Measurements from ENCODE around the gene MMUT. TPM values are rescaled to one million over a fixed set of nuclear protein-coding genes. Genes with fewer than 3 reads are reported as not detected.

Gene MMUT
- polyA plus RNA-seq, 2 donors, result 9.7 to 15.6 TPM

DNA sequence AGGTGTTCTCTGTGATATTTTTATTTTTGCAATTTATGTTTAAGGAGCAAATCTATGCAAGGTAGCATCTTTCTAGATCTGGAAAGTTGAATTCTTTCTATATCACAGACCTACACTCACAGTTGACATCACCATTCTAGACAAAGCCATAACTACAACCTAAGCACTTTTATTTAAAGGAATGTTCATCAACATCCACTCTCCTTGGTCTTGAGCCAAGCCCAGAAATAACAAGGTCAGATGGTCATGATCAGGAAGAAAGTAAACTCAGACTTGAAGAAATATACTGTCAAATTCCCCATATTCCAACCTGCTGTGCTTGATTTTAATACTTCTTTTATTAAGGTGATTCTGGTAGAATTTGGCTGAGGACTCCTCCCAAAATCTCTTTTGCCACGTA, 32.2 kb downstream of the MMUT start:
- Histone ChIP-seq H3K4me1 (ENCODE audit: control insufficient read depth in 2 of 2, insufficient read depth in 2 of 2, low read length in 1 of 2) (no peaks in the 10 kb centered on the region), H3K36me3 (ENCODE audit: control insufficient read depth in 2 of 2, insufficient read depth in 2 of 2, low read length in 1 of 2) (peaks cover 0 to 2% of the 10 kb centered on the region in 2 donors), H3K4me3 (ENCODE audit: low read depth in 1 of 2, low read length in 2 of 2) (no peak overlapping the region), H3K27ac (ENCODE audit: low read depth in 2 of 2, low read length in 1 of 2) (no peak overlapping the region), H3K9me3 (ENCODE audit: control insufficient read depth in 2 of 2, insufficient read depth in 1 of 2, low read depth in 1 of 2, low read length in 1 of 2) (no peaks in the 10 kb centered on the region), H3K27me3 (ENCODE audit: control insufficient read depth in 1 of 2, insufficient read depth in 2 of 2, low read length in 2 of 2) (no peaks in the 10 kb centered on the region)
- 84 to 91% methylated on average over 1 of the region's 1 CpG for WGBS, 2 donors

DNA sequence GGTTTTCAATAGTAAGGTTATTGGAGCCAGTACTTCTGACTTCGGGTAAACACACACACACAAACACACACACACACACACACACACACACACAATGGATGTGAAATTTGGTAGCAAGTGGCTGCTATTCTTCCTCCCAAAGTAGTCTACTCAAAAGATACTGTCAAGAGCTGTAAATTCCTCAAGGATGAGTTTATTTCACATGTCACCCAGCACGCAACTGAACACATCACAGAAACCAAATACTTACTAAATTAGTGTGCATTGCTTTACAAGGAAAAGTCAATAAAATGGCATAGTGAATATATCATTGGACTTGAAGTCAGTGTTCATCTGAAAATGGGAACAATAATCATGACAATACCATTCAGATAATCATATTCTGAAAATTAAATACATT, 32.9 kb downstream of the MMUT start:
- Histone ChIP-seq H3K9me3 (ENCODE audit: control insufficient read depth in 2 of 2, insufficient read depth in 1 of 2, low read depth in 1 of 2, low read length in 1 of 2) (no peaks in the 10 kb centered on the region), H3K4me1 (ENCODE audit: control insufficient read depth in 2 of 2, insufficient read depth in 2 of 2, low read length in 1 of 2) (no peaks in the 10 kb centered on the region), H3K27me3 (ENCODE audit: control insufficient read depth in 1 of 2, insufficient read depth in 2 of 2, low read length in 2 of 2) (no peaks in the 10 kb centered on the region), H3K36me3 (ENCODE audit: control insufficient read depth in 2 of 2, insufficient read depth in 2 of 2, low read length in 1 of 2) (no peaks in the 10 kb centered on the region), H3K27ac (ENCODE audit: low read depth in 2 of 2, low read length in 1 of 2) (no peak overlapping the region), H3K4me3 (ENCODE audit: low read depth in 1 of 2, low read length in 2 of 2) (no peak overlapping the region)
- 72 to 91% methylated on average over 2 of the region's 2 CpGs for WGBS, 2 donors

DNA sequence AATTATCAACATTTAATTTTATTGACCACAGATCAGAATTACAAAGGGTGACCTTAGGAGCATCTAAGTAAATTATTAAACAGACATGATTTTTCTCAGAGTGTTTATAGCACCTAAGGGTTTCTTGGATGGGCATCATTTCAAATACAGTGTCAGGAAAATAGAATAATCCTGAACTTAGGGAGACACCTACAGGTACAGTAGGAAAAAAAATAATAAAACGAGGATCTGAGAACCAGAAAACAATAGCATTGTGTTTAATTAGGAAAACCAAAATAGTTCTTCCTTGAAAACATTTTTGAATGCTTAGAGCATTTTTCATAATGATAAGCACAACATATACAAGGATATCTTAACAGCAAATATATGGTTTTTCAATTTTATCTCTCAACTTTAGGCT, 39.2 kb downstream of the MMUT start:
- Histone ChIP-seq H3K4me3 (ENCODE audit: low read depth in 1 of 2, low read length in 2 of 2) (no peak overlapping the region), H3K27me3 (ENCODE audit: control insufficient read depth in 1 of 2, insufficient read depth in 2 of 2, low read length in 2 of 2) (no peaks in the 10 kb centered on the region), H3K36me3 (ENCODE audit: control insufficient read depth in 2 of 2, insufficient read depth in 2 of 2, low read length in 1 of 2) (no peaks in the 10 kb centered on the region), H3K9me3 (ENCODE audit: control insufficient read depth in 2 of 2, insufficient read depth in 1 of 2, low read depth in 1 of 2, low read length in 1 of 2) (no peaks in the 10 kb centered on the region), H3K27ac (ENCODE audit: low read depth in 2 of 2, low read length in 1 of 2) (no peak overlapping the region), H3K4me1 (ENCODE audit: control insufficient read depth in 2 of 2, insufficient read depth in 2 of 2, low read length in 1 of 2) (no peaks in the 10 kb centered on the region)
- 25 to 28% methylated on average over 1 of the region's 1 CpG for WGBS, 2 donors

DNA sequence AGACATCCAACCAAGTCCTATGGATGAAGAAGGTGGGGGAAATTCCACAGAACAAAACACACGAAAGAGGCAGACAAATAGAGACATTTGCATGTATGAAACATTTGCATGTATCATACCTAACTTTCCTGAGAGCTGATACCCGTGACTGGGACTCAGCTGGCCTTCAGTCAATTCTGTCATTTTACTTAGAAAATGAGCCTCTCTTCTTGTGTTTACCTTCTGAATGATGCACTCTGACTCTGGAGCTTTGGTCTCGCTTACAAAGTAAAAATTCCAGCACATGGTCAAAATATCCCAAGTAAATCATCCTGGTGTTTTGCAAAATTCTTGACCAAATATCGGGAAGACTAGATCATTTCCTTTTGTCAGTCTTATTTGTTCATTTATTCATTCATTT, 46.9 kb downstream of the MMUT start:
- Histone ChIP-seq H3K4me1 (ENCODE audit: control insufficient read depth in 2 of 2, insufficient read depth in 2 of 2, low read length in 1 of 2) (no peaks in the 10 kb centered on the region), H3K27ac (ENCODE audit: low read depth in 2 of 2, low read length in 1 of 2) (no peak overlapping the region), H3K9me3 (ENCODE audit: control insufficient read depth in 2 of 2, insufficient read depth in 1 of 2, low read depth in 1 of 2, low read length in 1 of 2) (no peaks in the 10 kb centered on the region), H3K4me3 (ENCODE audit: low read depth in 1 of 2, low read length in 2 of 2) (no peak overlapping the region), H3K27me3 (ENCODE audit: control insufficient read depth in 1 of 2, insufficient read depth in 2 of 2, low read length in 2 of 2) (no peaks in the 10 kb centered on the region), H3K36me3 (ENCODE audit: control insufficient read depth in 2 of 2, insufficient read depth in 2 of 2, low read length in 1 of 2) (no peaks in the 10 kb centered on the region)
- WGBS, 2 donors, result 67 to 71% methylated on average over 4 of the region's 4 CpGs

DNA sequence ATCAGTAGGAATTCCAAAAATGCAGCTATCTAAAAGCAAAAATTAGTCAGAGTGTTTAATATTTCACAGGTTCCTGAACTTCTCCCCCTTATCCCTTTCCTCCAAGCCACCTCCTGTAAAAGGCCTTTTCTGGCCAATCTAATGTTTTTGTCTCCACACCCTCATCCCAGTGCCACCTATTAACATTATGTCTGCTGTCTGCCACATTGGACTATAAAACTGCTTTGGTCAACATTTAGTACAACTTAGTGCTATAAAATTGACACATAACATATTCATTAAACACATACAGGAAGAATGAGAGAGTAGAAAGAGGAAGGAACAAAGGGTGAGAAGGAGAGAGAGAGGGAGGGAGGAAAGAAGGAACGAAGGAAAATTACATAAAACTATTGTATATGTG, 47.7 kb downstream of the MMUT start:
- no peaks in the 10 kb centered on the region for H3K36me3 ChIP-seq (ENCODE audit: control insufficient read depth in 2 of 2, insufficient read depth in 2 of 2, low read length in 1 of 2)
- H3K27me3 ChIP-seq (ENCODE audit: control insufficient read depth in 1 of 2, insufficient read depth in 2 of 2, low read length in 2 of 2), result no peaks in the 10 kb centered on the region

DNA sequence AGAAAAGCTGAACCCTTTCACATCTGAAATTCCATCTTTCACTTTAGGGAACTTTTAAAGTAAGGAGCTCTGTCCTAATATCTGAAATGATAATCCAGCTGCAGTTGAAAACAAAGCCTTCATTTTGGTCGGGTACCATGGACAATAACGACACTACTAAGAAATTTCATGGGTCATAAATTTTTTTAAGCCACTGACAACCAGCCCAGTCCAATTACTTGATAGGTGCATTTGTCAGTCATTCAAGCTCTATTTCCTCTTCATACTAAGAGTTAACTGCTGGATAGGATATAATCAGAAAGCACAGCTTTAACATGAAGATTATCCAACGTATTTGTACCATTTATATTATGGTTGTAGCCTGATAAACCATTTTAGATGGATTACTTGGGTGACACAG, 52.5 kb downstream of the MMUT start:
- Histone ChIP-seq H3K27ac (ENCODE audit: low read depth in 2 of 2, low read length in 1 of 2) (no peak overlapping the region), H3K4me3 (ENCODE audit: low read depth in 1 of 2, low read length in 2 of 2) (no peak overlapping the region), H3K36me3 (ENCODE audit: control insufficient read depth in 2 of 2, insufficient read depth in 2 of 2, low read length in 1 of 2) (no peaks in the 10 kb centered on the region), H3K27me3 (ENCODE audit: control insufficient read depth in 1 of 2, insufficient read depth in 2 of 2, low read length in 2 of 2) (no peaks in the 10 kb centered on the region), H3K4me1 (ENCODE audit: control insufficient read depth in 2 of 2, insufficient read depth in 2 of 2, low read length in 1 of 2) (no peaks in the 10 kb centered on the region), H3K9me3 (ENCODE audit: control insufficient read depth in 2 of 2, insufficient read depth in 1 of 2, low read depth in 1 of 2, low read length in 1 of 2) (no peaks in the 10 kb centered on the region)
- 59 to 68% methylated on average over 3 of the region's 3 CpGs for WGBS, 2 donors

More for the DNA sequence above, 47.7 kb downstream of the MMUT start:
- Histone ChIP-seq H3K27ac (ENCODE audit: low read depth in 2 of 2, low read length in 1 of 2) (no peak overlapping the region), H3K9me3 (ENCODE audit: control insufficient read depth in 2 of 2, insufficient read depth in 1 of 2, low read depth in 1 of 2, low read length in 1 of 2) (no peaks in the 10 kb centered on the region), H3K4me3 (ENCODE audit: low read depth in 1 of 2, low read length in 2 of 2) (no peak overlapping the region), H3K4me1 (ENCODE audit: control insufficient read depth in 2 of 2, insufficient read depth in 2 of 2, low read length in 1 of 2) (no peaks in the 10 kb centered on the region)
- WGBS, 2 donors, result 44 to 67% methylated on average over 1 of the region's 1 CpG

DNA sequence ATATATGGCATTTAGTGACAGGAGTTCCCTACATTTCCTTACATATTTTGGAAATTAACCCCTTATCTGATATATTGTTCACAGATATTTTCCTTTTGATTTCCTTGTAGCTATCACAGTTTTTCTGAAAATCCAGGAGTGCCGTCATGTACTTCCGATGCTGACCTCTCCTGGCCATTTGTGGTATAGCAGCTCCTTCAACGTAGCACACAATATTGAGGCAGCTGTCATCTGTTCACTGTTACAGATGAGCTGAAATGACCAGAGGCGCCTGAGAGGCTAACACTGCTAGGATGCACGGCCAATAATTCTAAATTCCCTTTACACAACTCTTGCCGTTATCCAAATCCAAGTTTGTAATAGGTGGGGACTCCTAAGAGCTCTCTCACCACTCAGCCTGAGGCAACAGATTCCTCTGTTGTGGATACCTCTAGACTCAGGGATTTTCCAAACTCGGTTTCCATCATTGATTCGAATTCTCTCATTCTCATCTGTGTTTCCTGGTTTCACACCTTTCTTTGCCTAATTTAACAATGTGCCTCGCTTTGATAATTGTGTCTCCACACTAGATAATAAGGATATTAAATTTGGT, 53.0 kb downstream of the MMUT start:
- Histone ChIP-seq H3K36me3 (ENCODE audit: control insufficient read depth in 2 of 2, insufficient read depth in 2 of 2, low read length in 1 of 2) (no peaks in the 10 kb centered on the region), H3K4me3 (ENCODE audit: low read depth in 1 of 2, low read length in 2 of 2) (no peak overlapping the region), H3K4me1 (ENCODE audit: control insufficient read depth in 2 of 2, insufficient read depth in 2 of 2, low read length in 1 of 2) (no peaks in the 10 kb centered on the region), H3K9me3 (ENCODE audit: control insufficient read depth in 2 of 2, insufficient read depth in 1 of 2, low read depth in 1 of 2, low read length in 1 of 2) (no peaks in the 10 kb centered on the region), H3K27ac (ENCODE audit: low read depth in 2 of 2, low read length in 1 of 2) (no peak overlapping the region), H3K27me3 (ENCODE audit: control insufficient read depth in 1 of 2, insufficient read depth in 2 of 2, low read length in 2 of 2) (no peaks in the 10 kb centered on the region)
- 13 to 17% methylated on average over 9 of the region's 9 CpGs for WGBS, 2 donors

DNA sequence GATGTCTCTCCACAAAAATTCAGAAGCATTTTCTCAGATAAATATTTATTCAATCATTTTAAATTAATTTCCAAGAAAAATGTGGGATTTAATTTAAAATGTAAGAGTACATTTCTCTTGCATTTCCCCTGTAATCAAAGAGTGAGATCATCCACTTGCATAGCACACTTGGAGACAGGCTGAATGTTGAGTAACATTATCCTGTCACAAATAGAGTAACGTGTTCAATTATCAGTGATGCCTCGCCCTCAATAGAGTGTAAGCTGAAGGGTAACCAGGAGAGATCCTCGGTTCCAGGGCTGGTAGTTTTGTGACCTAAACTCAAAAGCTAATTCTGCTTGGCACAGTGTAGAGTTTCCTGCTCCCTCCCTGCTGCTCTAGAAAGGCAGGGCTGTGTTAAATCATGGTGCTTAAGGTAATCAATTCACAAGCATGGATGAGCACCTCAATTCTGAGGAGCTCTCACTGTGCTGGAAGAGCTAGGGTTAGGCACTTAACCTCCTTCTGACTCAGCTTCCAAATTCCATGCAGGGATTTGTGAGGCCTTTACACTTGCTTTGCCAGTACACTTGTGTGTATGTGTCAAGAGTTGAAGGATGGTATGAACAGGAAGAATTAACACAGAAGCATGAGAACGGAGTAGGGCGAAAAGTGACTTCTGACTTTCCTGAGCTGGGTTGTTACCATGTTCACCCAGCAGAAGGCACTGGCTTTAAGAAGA, 56.6 kb downstream of the MMUT start:
- 51 to 57% methylated on average over 5 of the region's 5 CpGs for WGBS, 2 donors

DNA sequence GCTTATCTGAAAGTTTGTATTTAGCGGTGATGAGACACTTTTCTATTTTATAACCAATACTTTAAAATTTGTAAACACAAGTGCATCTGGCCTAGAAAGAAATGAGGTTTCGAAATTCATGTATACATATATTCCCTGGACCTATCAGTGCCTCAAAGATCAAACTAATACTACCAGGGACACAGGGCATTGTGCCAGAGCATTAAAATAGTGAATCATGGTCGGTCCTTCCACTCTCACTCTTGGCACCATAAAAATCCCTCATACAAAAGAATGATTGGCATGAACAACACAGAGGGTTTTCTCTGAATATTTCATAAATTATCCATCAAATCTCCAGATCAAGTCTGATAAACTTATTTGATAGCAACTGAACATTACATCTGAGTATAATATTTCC, 62.0 kb downstream of the MMUT start:
- WGBS, 2 donors, result 58 to 59% methylated on average over 3 of the region's 3 CpGs
- Histone ChIP-seq H3K27me3 (ENCODE audit: control insufficient read depth in 1 of 2, insufficient read depth in 2 of 2, low read length in 2 of 2) (no peaks in the 10 kb centered on the region), H3K27ac (ENCODE audit: low read depth in 2 of 2, low read length in 1 of 2) (no peak overlapping the region), H3K4me1 (ENCODE audit: control insufficient read depth in 2 of 2, insufficient read depth in 2 of 2, low read length in 1 of 2) (no peaks in the 10 kb centered on the region), H3K36me3 (ENCODE audit: control insufficient read depth in 2 of 2, insufficient read depth in 2 of 2, low read length in 1 of 2) (no peaks in the 10 kb centered on the region), H3K9me3 (ENCODE audit: control insufficient read depth in 2 of 2, insufficient read depth in 1 of 2, low read depth in 1 of 2, low read length in 1 of 2) (no peaks in the 10 kb centered on the region), H3K4me3 (ENCODE audit: low read depth in 1 of 2, low read length in 2 of 2) (no peak overlapping the region)

More for the DNA sequence above, 56.6 kb downstream of the MMUT start:
- Histone ChIP-seq H3K4me3 (ENCODE audit: low read depth in 1 of 2, low read length in 2 of 2) (no peak overlapping the region), H3K9me3 (ENCODE audit: control insufficient read depth in 2 of 2, insufficient read depth in 1 of 2, low read depth in 1 of 2, low read length in 1 of 2) (no peaks in the 10 kb centered on the region), H3K36me3 (ENCODE audit: control insufficient read depth in 2 of 2, insufficient read depth in 2 of 2, low read length in 1 of 2) (no peaks in the 10 kb centered on the region), H3K4me1 (ENCODE audit: control insufficient read depth in 2 of 2, insufficient read depth in 2 of 2, low read length in 1 of 2) (no peaks in the 10 kb centered on the region), H3K27ac (ENCODE audit: low read depth in 2 of 2, low read length in 1 of 2) (no peak overlapping the region), H3K27me3 (ENCODE audit: control insufficient read depth in 1 of 2, insufficient read depth in 2 of 2, low read length in 2 of 2) (no peaks in the 10 kb centered on the region)
